Measurements from ENCODE around the gene C16orf96. TPM values are rescaled to one million over a fixed set of nuclear protein-coding genes. Genes with fewer than 3 reads are reported as not detected.

Gene C16orf96
- total RNA-seq, 1 experiment from 2014 or later: not detected

DNA sequence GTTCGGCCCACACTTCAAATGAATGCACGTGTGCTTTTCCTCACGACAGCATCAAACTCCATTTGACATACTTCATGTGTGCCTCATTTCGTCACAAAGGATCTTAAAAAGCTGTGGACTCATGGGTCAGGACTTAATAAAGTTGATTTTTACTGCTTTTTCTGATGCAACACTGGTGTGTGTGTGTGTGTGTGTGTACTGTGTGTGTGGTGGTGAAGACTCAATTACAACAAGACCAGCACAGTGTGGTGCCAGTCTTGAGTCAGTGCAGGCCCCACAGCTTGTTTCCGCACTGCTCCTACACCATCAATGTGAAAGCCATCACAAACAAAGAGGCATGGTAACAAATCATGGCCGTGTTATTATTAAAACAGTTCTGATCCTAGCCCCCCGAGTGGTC, 35.2 kb upstream of the C16orf96 start:
- no peaks in the 10 kb centered on the region for H3K9me3 ChIP-seq
- H3K36me3 ChIP-seq: no peaks in the 10 kb centered on the region; the same call in 1 of the 2 replicates
- DNase-seq: no peak
- no peaks in the 10 kb centered on the region for H3K27me3 ChIP-seq
- H3K4me3 ChIP-seq: no peak overlapping the region

- H3K4me3 ChIP-seq: no peak overlapping the region
- DNase-seq: no peak
- H3K27me3 ChIP-seq: no peaks in the 10 kb centered on the region
- H3K36me3 ChIP-seq: no peaks in the 10 kb centered on the region
- no peaks in the 10 kb centered on the region for H3K9me3 ChIP-seq
These were observed 34.0 kb upstream of the C16orf96 start for GRCh38 chr16:4522051-4522581.

GRCh38 chr16:4523686-4524085, 32.5 kb upstream of the C16orf96 start:
- no peak overlapping the region for H3K4me3 ChIP-seq
- DNase-seq: no peak
- H3K36me3 ChIP-seq: no peaks in the 10 kb centered on the region
- H3K9me3 ChIP-seq: no peaks in the 10 kb centered on the region
- H3K27me3 ChIP-seq: no peaks in the 10 kb centered on the region

DNA sequence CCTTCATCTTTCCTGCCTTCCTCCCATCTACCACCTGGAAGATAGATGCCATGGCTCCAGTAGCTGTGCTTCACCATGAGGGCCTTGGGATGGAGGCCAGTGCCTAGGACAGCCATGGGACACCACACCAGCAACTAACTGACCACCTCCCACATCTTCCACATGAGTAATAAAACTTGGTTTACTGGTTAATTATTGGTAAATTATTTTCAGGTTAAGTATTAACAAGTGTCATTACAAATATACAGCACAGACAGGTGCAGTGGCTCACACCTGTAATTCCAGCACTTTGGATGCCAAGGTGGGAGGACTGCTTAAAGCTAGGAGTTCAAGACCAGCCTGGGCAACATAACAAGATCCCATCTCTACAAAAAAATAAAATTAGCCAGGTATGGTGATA, 31.6 kb upstream of the C16orf96 start:
- no peaks in the 10 kb centered on the region for H3K9me3 ChIP-seq
- H3K36me3 ChIP-seq: no peaks in the 10 kb centered on the region
- no peaks in the 10 kb centered on the region for H3K27me3 ChIP-seq
- no peak overlapping the region for H3K4me3 ChIP-seq
- DNase-seq: no peak

GRCh38 chr16:4525069-4525468, 31.1 kb upstream of the C16orf96 start:
- H3K4me3 ChIP-seq: no peak overlapping the region
- no peak for DNase-seq
- no peaks in the 10 kb centered on the region for H3K36me3 ChIP-seq

GRCh38 chr16:4525634-4526277, 30.4 kb upstream of the C16orf96 start:
- Histone ChIP-seq H3K4me3 (no peak overlapping the region), H3K9me3 (no peaks in the 10 kb centered on the region), H3K27me3 (no peaks in the 10 kb centered on the region), H3K36me3 (no peaks in the 10 kb centered on the region)
- DNase-seq: no peak

More at GRCh38 chr16:4525069-4525468, 31.1 kb upstream of the C16orf96 start:
- Histone ChIP-seq H3K9me3 (no peaks in the 10 kb centered on the region), H3K27me3 (no peaks in the 10 kb centered on the region)

DNA sequence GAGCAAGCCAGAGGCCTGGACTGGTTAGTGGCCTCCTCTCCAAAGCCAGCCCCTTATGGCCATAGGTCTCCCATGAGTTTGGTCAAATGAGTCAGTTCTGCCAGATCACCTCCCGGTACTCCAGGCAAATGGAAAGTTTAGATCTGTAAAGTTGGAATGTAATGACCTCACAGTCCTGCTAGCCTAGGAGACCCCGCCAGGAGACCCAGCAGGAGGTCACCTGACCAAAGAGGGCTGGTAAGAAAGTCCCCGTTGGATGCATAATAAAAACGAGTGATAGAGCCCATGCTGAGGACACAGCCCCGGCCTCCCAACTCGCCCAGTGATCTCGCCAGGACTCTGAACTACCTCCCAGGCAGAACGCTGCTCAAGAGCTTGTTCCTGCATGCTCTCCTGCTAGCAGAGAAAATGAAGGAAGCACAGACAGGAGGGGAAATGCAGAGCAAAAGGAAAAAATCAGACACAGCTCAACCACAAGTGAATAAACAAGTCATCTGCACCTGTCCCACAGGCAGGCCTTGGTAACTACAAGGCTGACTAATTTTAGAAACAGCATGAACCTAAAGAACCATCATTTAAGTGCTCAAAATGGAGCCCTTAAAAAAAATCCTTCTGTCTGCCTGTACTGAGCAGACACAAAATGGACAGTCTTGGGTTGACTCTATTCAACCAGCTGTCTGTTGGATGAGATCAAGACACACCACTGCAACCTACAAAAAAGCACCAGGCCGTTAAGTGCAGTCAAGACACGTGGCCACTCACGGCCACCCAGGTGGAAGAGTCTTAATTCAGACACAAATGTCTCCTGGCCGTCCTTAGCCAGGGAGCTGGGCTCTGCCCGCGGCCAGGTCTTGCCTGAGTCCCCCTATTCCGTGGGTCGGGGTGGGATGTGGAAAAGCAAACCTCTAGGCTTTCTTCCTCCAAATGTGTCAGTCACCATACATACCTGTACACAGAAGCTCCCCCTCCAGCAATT, 26.8 kb upstream of the C16orf96 start:
- Histone ChIP-seq H3K4me3 (no peak overlapping the region), H3K9me3 (no peaks in the 10 kb centered on the region), H3K27me3 (no peaks in the 10 kb centered on the region), H3K36me3 (no peaks in the 10 kb centered on the region)
- no peak for DNase-seq

DNA sequence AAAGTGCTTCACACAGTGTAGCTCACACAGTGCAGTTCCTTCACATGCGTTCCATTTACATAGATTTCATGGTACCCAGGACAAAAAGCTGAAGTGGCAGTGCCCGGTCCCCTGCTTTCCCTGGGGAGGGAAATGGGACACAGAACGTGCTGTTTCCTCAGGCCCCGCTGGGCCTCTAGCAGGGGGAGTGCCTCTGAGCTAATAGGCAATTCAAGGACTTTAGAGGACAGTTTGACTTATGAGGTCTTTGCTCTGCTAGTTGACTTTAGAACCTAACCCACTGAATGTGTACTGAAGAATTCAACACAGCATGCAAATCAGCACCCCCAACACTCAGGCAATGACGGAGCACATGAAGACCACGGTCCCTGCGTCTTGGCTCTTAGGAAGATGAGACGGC, 24.3 kb upstream of the C16orf96 start:
- no peaks in the 10 kb centered on the region for H3K9me3 ChIP-seq
- H3K4me3 ChIP-seq: no peak overlapping the region
- DNase-seq: no peak

DNA sequence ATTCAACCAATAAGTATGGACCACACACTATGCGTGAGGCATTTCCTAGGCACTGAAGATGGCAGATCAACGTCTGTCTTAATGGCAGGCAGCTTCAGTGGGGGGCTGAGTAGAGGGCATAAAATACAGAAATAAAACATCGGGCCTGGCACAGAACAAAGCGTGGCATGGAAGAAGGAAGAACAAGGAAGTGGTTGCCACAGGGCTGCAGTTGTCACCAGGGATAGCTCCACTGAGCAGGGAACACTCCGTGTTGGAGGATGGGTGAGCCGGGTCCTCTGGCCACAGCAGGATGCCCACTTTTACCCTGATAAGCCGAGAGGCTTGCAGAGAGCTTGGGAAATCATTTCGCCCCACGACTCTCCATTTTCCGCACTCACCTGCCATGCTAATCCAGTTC, 23.9 kb upstream of the C16orf96 start:
- no peaks in the 10 kb centered on the region for H3K9me3 ChIP-seq
- no peaks in the 10 kb centered on the region for H3K36me3 ChIP-seq
- H3K4me3 ChIP-seq: no peak overlapping the region
- DNase-seq: no peak
- H3K27me3 ChIP-seq: no peaks in the 10 kb centered on the region

More for the DNA sequence above, 24.3 kb upstream of the C16orf96 start:
- H3K27me3 ChIP-seq: no peaks in the 10 kb centered on the region
- no peaks in the 10 kb centered on the region for H3K36me3 ChIP-seq

GRCh38 chr16:4533490-4533889, 22.6 kb upstream of the C16orf96 start:
- no peak for DNase-seq
- H3K4me3 ChIP-seq: no peak overlapping the region
- no peaks in the 10 kb centered on the region for H3K27me3 ChIP-seq
- no peaks in the 10 kb centered on the region for H3K36me3 ChIP-seq
- H3K9me3 ChIP-seq: no peaks in the 10 kb centered on the region

DNA sequence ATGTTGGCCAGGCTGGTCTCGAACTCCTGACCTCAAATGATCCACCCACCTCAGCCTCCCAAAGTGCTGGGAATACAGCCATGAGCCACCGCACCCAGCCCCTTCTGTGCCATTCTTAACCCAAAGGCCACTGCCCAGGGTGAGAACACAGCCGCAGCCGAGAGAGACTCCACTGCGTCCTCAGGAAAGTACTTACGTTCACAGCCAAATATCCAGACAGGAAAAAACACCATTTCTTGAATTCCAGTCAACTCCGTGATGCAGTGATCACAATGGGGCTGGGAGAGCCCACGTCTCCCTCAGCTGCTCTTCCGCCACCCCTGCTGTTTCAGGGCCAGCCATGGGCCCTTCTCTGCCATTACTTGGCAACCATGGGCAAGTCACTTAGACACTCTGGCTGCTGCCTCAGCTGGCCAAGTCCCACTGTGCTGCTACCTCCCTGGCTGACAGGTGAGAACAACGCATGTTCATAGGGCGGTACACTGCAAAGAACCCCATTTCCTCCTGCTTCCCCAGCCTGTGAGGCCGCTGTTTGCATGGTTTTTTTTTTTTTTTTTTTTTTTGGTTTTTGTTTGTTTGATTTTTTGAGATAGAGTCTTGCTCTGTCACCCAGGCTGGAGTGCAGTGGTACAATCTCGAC, 21.9 kb upstream of the C16orf96 start:
- Histone ChIP-seq H3K4me3 (no peak overlapping the region), H3K36me3 (no peaks in the 10 kb centered on the region), H3K27me3 (no peaks in the 10 kb centered on the region), H3K9me3 (peaks cover 5% of the 10 kb centered on the region)
- no peak for DNase-seq

DNA sequence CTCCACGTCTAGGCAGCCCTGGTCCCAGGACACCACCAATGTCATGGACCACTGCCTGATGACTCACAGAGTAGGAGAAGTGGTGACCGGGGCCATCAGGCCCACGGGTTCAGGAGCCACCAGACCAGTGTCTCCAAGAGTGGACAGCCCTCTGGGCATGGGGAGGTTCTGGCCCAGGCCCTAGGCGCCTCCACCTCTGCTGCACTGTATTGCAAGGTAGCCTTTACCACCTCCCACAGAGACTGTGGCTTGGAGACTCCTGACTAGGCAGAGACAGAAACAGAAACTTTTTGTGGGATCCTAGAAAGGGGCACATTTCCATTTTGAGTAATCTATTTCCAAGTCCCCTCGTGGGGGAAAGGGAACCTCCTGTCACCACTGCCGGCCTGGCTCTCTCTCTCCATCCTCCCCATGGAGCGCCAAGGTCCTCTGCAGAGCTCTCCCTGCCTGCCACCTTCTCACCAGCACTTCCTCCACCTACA, 20.5 kb upstream of the C16orf96 start:
- peaks cover 18% of the 10 kb centered on the region for H3K9me3 ChIP-seq
- H3K27me3 ChIP-seq: no peaks in the 10 kb centered on the region
- no peaks in the 10 kb centered on the region for H3K36me3 ChIP-seq
- DNase-seq: no peak
- no peak overlapping the region for H3K4me3 ChIP-seq

DNA sequence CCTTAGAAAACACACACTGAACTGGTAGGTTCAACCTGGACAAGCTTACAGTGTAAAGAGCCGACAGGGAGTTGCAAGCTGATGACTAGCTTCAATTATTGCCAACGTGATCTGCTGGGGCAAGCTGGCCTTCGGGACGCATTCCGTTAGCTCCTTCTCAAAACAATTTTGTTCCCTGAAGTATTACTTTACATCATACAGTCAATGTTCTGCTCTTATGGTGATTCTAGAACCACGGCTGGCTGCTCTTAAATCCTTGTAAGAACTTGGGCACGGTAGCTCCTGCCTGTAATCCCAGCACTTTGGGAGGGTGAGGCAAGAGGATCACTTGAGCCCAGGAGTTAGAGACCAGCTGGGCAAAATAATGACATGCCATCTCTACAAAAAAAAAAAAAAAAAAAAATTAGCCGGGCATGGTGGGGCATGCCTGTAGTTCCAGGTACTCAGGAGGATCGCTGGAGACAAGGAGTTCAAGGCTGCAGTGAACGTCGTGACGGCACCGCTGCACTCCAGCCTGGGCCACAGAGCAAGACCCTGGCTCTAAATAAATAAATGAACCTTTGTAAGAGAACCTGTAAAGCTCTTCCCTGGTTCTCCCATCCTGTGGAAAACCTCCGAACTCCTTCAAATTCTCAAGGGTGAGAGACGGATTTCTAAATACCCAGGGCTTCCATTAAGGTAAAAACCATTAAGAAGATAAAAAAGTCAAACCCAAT, 19.6 kb upstream of the C16orf96 start:
- DNase-seq: no peak
- Histone ChIP-seq H3K27me3 (no peaks in the 10 kb centered on the region), H3K4me3 (no peak overlapping the region), H3K9me3 (peaks cover 20% of the 10 kb centered on the region), H3K36me3 (no peaks in the 10 kb centered on the region)

GRCh38 chr16:4537376-4538343, 18.5 kb upstream of the C16orf96 start:
- peaks cover 20% of the 10 kb centered on the region for H3K9me3 ChIP-seq
- H3K4me3 ChIP-seq: peak overlapping the region; percentile 64
- no peaks in the 10 kb centered on the region for H3K27me3 ChIP-seq
- H3K36me3 ChIP-seq: no peaks in the 10 kb centered on the region
- peak; percentile 23 for DNase-seq
